Measurements from ENCODE around the gene NME9.

DNA sequence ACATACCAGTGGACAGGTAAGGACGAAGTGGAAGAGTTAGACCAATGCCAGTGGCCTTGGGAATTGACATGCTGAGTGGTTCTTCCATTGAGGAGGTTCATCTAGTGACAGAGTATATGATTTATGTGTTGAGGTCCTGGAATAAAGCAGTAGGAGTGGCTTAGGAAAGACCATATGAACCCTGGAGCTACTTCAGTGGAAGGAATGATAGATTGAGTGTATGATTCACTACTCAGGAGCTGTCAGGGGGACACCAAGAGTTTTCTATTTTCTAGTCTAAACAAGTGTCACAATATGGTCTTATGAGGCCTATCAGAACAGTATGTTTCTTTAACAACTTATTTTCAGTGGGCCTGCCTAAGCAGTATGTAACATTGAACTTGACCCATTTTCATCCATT is 63.9 kb downstream of the NME9 start:
- TF ChIP-seq, protein P1, sequence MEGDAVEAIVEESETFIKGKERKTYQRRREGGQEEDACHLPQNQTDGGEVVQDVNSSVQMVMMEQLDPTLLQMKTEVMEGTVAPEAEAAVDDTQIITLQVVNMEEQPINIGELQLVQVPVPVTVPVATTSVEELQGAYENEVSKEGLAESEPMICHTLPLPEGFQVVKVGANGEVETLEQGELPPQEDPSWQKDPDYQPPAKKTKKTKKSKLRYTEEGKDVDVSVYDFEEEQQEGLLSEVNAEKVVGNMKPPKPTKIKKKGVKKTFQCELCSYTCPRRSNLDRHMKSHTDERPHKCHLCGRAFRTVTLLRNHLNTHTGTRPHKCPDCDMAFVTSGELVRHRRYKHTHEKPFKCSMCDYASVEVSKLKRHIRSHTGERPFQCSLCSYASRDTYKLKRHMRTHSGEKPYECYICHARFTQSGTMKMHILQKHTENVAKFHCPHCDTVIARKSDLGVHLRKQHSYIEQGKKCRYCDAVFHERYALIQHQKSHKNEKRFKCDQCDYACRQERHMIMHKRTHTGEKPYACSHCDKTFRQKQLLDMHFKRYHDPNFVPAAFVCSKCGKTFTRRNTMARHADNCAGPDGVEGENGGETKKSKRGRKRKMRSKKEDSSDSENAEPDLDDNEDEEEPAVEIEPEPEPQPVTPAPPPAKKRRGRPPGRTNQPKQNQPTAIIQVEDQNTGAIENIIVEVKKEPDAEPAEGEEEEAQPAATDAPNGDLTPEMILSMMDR (IDR thresholded peaks at IDR 0.05; ENCODE audit: low read length) = no peak
- no peak for TF ChIP-seq EZH2 (optimal IDR thresholded peaks at IDR 0.05; ENCODE audit: low read depth, low read length)

Data from MM.1S (cell line).